Endothelial cell of hepatic sinusoid (primary cell): ENCODE data around the gene BCAN.

ENCODE experiments used
- in situ Hi-C: cut with HindIII; loops from 2 replicates; pipeline ENCODE4 v1.10.0; 2017; ENCODE audit warnings: low sequenced_read_pairs

The BCAN gene

DNA sequence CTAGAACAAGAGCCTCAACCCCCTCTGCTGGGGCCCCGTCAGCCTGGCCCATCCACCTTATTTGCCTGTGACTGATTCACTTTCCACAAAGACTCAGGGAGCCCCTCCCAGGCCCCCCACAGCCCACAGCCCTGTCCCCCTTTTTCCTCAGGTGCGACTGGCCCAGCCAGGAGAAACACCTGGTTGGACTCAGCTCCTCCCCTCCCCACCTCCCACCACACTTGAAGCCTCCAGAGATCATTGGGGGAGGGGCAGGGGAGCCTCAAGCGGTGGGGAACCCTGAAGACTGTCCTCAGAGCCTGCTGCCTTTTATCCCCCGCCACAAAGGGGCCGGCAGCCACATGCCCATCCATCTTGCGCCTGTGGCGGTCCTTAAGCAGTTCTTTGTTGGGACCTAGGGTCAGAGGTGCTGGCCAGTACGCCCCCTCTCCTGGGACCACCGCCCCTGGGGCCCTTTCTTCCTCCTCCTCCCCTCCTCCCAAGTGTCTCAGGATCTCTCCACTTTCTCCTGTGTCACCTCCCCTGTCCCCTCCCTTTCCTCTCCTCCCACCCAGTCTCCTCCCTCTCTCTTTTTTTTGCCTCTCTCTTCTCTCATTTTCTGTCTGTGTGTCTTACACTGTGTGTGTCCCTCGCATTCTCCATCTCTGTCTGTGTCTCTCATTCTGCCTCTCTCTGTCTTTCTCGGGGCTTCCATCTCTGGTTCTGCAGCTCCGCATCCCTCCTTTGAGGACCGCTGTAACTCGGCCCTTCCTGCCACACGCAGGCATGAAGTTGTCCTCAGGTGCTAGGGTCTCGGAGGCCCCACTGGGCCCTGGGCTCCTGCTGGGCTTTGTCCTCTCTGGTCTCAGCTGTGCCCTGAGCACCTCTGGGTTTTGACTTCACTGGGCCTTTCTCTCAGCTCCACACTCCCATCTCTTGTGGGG lies 51.3 kb downstream of the BCAN start:
- in situ Hi-C loops: loop anchor here (5.0 kb wide), 1 partner anchor 34 kb away; the partner anchor contains the start of genes ISG20L2 and METTL25B

DNA sequence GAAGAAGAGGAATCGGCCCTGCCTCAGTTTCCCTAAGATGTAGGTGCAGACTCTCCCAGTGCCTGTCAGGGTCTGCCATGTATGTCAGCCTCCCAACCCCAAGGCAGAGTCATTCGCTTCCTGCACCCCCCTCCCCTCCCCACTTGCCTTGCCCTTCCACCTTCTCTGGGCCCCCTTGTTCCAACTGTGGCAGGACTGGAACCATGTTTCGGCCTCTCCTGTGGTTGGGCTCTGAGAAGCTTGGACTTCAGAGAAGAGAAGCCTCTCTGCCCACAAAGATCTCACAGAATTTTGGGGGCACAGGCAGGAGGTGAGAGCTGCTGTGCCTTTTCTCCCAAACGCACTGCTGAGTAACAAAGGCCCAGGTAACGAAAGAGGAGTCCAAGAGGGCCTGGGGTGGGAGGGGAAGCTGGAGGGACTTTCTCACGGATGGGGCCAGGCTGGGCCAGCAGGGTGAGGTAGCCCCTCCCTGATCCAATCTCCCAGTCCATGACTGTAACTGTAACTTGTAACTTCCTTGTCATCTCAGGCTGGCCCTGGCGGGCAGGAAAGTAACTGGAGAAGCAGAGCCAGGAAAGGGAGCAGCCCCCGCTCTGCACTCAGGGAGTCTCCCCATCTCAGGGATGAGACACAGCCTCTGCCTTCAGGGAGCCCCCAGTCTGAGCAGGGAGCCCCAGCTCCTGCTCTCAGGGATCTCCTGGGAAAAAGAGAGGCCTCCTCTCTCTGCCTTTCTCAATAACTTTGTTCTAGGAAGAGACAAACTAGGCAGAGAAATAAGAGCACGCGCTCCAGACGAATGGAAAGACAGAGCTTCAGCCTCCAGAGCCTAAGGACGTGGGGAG lies 52.2 kb downstream of the BCAN start:
- in situ Hi-C loops: loop anchor here (5.0 kb wide), 1 partner anchor 33 kb away; the partner anchor contains the start of genes ISG20L2 and METTL25B

DNA sequence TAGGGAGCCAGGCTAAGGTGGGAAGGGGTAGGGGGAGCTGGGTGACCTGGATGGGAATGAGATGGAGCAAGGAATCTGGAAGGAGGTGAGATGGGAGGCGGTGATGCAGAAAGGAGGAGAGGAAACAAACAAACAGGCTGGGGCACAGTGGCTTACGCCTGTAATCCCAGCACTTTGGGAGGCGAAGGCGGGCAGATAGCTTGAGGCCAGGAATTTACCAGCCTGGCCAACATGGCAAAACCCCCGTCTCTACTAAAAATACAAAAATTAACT lies 52.7 kb downstream of the BCAN start:
- in situ Hi-C loops: loop anchor here (5.0 kb wide), 1 partner anchor 33 kb away; the partner anchor contains the start of genes ISG20L2 and METTL25B

DNA sequence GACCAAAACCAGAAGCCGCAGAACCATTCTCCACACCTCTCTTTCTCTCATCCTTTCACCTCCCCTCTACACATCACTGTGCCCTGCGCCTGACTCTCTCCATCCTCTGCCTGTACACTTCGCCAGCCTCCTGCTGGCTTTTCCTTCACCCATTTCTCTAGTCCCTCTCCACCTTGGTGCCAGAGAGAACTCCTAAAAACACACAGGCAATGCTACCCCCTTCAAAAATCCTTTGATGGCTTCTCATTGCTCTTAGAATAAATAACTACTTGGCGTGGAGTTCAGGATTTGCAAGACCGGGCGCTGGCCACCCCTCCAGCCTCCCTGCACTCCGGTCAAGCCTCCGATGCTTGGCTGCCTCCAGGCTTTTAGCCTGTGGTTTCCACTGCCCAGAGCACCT lies 54.8 kb downstream of the BCAN start:
- in situ Hi-C loops: no loop called here

DNA sequence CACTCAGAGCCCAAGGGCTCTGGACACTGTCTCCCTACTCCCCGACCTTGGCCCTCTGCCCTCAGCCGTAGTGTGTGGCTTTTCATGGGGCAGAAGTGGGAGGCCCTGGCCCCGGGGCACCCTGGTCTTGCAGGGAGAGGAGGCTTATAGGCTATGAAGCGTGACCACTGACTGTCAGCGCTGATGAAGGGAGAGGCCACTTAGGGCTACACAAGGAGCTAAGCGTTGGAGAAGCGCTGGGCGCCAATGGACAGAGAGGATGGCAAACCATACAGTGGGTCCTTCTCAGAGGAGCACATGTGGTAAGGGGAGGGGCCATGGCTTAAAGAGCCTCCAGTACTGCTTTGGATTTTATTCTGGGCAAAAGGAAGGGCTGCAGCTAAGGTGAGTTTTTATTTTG lies 55.6 kb downstream of the BCAN start:
- in situ Hi-C loops: no loop called here

DNA sequence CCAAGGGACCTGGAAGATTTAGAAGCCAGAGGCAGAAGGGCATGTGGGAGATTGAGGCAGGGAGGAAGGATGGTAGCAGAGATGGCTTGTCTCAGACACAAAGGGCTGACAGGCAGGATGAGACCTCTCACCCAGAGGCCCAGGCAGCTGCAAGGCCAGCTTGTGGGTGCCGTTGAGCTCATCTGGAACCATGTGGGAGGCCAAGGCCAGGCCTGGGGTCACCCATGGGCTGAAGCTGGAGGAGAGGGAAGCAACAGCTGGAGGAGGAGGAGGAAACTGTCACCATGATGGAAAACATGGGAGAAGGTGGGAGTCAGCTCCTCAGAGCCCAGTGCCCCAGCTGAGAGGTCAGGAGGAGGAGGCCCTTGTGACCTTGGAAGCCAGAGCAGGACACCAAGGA lies 57.1 kb downstream of the BCAN start:
- in situ Hi-C loops: no loop called here

DNA sequence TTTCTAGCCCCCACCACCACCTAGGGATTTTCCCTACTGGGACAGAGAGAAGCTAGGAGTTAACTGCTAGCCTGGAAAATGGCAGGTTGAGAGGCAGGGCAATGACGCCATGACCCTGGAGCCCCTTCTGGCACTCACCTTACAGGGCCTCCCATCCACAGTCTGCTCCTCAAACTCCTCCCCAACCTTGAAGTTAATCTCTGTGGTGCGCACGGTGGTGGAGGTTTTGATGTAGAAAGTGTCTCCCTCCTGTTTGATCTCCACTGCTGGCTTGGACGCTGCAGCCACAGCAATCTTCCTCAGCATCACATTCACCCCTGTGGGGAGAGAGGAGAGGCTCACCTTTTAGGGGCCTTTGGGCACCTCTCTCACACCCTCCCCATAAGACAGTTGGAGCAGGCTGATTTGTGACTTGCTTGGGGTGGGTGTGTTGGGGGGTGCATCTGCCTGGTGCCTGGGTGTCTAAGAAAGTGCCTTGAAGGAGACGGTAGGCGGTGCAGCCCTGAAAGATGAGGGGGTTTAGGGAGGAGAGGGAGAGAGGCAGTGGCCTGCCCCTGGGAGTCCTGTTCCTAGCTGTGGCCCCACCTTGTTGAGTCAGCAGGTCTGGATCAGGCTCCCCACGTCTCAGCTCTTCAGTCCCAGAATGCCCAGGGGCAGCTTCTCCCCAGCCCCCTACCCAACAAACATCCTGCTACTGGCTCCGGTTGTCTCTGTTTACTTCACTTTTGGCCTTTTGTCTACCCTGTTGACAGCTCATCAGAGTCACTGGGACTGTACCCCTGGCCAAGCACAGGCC lies 59.0 kb downstream of the BCAN start:
- in situ Hi-C loops: no loop called here

DNA sequence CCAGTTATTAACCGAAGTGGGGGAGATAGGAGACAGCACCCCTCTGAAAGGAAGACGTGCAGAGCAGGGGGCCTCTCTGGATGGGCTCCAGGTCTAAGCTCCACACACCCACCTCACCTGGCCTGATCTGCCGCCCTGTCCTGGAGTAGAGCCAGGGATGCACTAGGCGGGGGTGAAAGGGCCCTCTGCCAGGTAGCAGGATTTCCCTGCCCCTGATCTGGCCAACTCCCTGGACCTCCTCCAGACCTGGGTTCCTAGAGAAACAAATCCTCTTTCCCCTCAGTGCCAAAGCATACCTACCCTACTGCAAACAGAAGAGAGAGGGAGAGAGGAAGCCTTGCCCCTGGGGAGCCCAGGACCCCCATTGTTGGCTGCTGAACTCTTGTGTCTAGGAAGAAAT lies 61.4 kb downstream of the BCAN start:
- in situ Hi-C loops: no loop called here

DNA sequence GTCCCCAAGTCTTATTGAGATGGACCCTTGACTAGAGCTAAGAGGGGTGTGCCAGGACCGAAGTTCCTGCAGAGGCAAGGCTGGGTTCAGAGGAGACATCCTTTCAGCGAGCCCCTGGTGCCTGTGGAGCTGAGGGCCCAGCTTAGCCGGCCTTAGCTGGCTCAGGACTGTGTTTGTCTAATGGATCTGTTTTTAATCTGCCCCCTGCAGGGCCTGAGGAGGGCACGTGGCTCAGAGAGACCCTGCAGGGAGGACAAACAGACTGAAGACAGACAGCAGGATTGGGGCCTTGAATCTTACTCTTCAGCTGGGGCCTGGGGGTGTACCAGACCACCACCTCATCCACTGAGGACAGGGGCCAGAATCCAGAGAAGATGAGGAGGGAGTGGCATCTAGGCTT lies 61.8 kb downstream of the BCAN start:
- in situ Hi-C loops: no loop called here

DNA sequence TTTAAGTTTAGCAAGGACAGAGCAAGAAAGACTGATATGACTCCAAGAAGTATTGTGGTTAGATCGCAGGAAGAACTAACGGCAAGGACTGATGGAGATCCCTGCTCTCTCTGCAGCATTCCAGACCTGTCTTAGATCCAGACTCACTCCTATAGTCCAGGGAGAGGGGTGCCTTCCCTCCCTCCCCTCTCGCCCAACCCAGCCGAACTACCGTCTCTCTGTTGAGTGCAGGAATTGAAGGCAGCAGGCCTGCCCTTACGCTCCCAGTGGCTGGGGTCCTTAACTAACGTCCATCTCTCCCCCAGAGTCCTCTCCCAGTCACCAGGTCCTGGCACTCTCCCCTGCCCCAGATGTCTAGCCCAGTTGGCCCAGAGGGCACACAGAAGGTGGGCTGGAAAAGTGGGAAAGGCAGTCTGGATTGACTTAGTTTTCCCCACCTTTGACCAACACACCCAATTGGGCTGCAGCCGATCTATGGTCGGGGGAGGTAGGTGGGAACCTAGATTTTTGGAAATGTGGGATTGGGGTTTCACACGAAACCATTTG lies 62.3 kb downstream of the BCAN start:
- in situ Hi-C loops: no loop called here

DNA sequence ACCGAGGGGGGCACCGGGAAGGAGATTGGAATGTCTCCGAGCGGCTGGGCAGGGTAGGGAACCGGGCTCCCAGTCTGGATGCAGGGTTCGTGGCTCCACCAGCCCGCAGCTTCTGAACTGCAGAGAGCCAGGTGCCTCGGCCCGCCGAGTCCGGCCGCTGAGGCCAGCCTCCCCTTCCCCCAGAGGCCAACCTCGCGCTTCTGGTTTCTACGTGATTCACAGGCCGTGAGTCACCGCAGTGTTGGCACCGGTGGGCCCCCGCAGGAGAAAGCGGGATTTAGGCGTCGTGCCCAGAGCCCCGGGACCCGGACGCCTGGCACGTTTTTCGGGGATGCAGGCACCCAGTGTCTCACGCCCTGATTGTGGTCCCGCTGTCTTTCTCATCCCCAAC lies 63.0 kb downstream of the BCAN start:
- in situ Hi-C loops: no loop called here

DNA sequence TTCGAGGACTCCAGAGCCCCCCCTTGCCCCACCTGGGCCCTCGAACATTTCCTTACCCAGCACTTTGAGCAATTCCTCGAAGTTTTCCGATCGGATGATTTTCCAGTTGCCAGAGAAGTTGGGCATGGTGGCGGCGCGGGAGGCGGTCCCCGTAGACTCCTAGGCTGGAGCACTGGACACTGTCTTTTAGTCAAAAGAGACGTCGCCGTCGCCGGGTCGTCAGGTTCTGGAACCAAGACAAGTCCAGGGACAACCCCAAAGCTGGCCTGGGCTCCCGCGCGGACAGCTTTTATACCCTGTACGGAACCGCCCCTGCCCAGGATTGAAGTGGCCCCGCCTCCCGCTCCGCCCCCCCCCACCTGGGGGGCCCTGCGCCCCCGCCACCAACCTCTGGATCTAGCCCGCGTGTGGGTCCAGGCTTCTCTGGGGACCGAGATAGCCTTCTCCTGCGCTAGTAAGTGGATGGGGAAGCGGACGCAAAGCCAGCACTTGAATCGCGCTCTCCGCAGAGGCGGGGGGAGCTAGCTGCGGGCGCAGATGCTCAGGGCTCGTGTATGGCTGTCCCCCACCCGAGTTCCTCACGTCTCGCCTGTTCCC lies 63.5 kb downstream of the BCAN start, which contains the start of gene CRABP2:
CRABP2 (minus strand) TSS at position 263 of the 597 bp plus-strand sequence; CDS start at position 126, 137 bp downstream.
- in situ Hi-C loops: no loop called here

DNA sequence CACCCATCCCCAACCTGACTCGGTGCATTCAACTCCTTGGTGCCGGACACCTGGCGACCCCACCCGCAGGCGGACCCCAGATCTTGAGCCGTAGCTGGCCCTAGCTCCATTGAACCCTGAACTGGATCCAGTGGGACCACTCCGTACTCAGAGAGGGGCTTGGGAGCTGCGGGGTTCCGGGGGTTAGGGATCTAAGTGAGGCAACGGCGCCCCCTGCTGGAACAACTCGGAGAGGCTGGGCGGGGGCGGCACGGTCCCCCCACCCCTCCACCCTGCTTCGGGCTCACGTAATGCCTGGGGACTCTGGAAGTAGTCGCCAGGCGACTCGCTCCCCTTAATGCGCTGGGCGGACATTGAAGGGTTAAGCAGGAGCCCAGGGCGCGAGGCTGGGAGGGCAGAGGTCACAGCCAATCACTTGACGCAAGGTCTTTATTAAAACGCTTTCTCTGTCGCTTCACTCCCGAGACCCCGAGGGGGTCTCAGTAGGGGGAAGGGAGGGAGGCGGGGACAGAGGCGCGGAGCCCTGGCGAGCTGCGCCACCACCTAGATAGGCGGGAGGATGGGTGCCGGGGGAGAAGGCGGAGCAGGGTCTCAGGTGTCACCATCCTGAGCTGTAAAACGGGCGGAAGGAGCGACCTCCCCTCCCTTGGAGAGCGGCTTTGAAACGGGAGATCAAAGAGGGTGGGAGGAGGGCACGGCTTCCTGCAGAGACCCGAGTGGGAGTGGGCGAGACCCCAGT lies 64.2 kb downstream of the BCAN start:
- in situ Hi-C loops: no loop called here

DNA sequence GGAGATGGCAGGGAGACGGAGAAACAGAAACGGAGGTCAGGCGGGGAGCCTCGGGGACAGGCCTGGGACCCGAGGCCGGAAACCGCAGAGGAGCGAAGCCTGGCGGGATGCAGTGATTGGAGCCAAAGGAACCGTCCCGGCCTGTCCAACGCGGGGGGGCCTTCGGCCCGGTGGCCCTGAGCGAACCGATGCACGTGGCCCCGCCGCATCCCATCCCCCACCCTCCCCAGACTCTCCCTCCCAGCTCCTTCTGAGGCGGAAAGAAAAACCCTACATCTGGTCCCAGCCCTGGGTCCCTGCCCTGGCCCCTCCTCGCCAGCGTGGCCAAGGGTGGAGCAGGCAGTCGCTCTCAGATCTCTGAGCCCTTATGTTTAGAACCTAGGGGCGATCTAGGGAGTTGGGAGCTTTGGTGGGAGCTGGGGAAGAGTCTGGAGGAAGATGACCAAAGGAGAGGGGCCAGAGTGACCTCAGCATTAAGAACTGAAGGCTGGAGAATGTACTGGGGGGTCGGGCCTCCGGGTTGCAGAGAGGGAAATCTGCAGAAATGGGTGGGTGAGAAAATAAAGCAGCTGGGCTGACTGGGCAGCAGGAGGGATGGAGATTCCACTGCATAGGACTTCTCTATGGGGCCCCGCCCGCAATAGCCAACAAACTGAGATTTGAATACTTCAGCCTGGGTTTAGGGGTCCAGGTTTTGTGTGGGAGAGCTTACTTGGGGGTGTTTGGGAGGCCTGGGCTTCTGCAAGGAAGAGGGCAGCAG lies 64.9 kb downstream of the BCAN start:
- in situ Hi-C loops: no loop called here

DNA sequence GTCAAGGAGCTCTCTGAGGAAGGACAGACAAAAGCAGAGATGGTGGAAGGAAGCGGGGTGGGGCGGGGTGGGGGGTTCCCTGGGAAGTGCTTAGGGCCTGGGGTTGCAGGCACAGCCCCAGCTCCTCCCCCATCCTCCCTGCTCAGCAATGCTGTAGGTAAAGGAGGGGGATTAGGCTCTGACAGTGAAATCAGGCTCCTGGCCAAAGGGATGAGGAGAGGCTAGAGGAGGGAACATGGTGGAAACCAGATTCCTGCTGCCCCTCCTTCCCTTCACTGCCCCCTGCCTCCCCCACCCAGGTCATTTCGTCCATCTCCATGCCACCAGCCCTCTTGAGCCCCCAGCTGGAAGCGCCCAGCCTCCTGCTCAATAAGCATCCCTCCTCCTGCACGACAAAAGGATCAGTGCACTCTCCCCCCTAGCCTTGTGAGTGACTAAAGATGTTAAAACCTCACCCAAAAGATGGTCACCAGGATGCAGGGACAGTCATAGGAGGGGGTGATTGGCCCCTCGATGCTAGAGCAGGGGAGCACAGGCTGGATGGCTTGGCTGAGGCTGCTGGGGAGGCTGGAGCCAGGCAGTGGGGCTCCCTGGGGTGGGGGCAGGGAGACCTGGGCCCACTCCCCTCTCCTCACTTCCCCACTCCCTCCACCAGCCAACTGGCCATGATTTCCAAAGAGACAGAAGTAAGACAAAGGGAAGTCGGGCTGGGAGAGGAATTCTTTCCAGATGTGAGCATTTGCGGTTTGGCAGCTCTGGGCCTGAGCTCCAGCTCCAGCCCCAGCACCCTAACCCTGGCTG lies 65.7 kb downstream of the BCAN start:
- in situ Hi-C loops: no loop called here

DNA sequence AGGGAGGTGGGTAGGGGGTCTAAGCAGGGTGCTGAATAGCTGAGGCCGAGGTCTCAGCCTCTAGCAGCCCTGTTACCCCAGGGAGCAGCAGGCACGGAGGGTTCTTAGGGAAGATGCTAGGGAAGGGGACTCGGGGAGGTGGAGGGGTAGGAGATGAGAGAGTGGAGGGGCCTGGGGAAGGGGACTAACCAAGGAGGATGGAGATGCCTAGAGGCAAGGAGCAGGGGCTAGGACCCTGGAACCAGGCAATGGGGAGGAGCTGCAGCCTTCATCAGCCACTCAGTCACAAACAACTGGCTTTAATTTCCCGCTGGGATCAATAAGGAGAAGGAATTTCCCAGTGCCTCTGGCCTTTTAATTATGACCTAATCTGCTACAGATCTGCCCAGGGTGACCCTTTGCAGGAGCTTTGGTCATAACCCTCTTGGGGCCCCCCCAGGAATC lies 66.3 kb downstream of the BCAN start:
- in situ Hi-C loops: no loop called here

DNA sequence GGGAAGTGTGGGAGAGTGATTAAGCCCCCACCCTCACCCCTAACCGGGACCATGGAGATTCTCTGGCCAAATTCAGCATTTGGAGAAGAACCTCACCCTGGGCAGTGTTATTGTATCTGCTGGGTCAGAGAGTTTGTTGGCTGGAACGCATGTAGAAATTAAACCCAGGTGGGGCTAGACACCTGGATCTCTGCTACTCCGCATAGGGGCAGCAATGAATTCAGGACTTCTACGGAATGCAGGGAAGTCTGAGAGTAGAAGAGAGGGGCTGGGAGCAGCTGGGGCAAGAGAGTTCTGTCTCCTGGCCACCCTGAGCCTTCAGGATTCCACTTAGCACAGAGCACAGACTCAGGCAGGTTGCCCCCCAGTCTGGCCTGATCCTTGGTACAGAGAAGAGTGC lies 67.1 kb downstream of the BCAN start:
- in situ Hi-C loops: no loop called here
